Measurements from ENCODE around the gene BTG4. TPM values are rescaled to one million over a fixed set of nuclear protein-coding genes. Genes with fewer than 3 reads are reported as not detected.

The BTG4 gene
- total and polyA plus RNA-seq, 2 experiments from 2014 or later: 0.21 to 0.31 TPM

- Histone ChIP-seq H3F3A (replicated peaks; ENCODE audit: low read depth) (no peaks in the 10 kb centered on the region), H3K27me3 (ENCODE audit: insufficient read depth) (no peaks in the 10 kb centered on the region), H4K20me1 (replicated peaks; ENCODE audit: insufficient read depth) (no peaks in the 10 kb centered on the region), H3K27ac (ENCODE audit: low read depth) (no peak overlapping the region), H3K4me2 (no peak overlapping the region), H3K4me3 (no peak overlapping the region), H3K79me2 (replicated peaks; ENCODE audit: insufficient read depth) (no peaks in the 10 kb centered on the region), H3K36me3 (ENCODE audit: insufficient read depth) (no peaks in the 10 kb centered on the region), H2AFZ (0 out of 2 replicates have a peak overlapping the region, but pooled peaks have one; percentile 61), H3K4me1 (ENCODE audit: insufficient read depth) (peaks cover 8% of the 10 kb centered on the region), H3K9me2 (ENCODE audit: insufficient read depth) (no peaks in the 10 kb centered on the region)
- Mint-ChIP-seq H3K4me1 (peaks cover 13% of the 10 kb centered on the region), H3K27me3 (ENCODE audit: insufficient read depth, low read depth, poor library complexity) (peaks cover 7% of the 10 kb centered on the region), H3K36me3 (ENCODE audit: low read depth) (no peaks in the 10 kb centered on the region), H3K27ac (no peak overlapping the region), H3K9me3 (no peaks in the 10 kb centered on the region), H3K4me3 (no peak overlapping the region)
- TF ChIP-seq CTCF (conservative IDR thresholded peaks at IDR 0.05; ENCODE audit: low read depth in 2 of 2) (peak; percentile 89 to 100), ZNF462 (CRISPR knock-in tag; IDR thresholded peaks at IDR 0.05) (0 out of 2 replicates have a peak, but pooled peaks have one; percentile 30), EZH2phosphoT487 (IDR thresholded peaks at IDR 0.05; ENCODE audit: unreplicated experiment) (no peak), ZNF114 (CRISPR knock-in tag; IDR thresholded peaks at IDR 0.05) (no peak; the same call in 1 of the 2 replicates), ETS1 (IDR thresholded peaks at IDR 0.05) (0 out of 2 replicates have a peak, but pooled peaks have one; percentile 11)
- DNase-seq (ENCODE audit: low spot score) (peak; percentile 89), ATAC-seq (peak; percentile 96)
These were observed 65.6 kb downstream of the BTG4 start for GRCh38 chr11:111446404-111447111.

Measured in GM23338 (cell line).